Right lobe of liver (tissue), 6 donors: Measurements from ENCODE around the gene CFAP161. TPM values are rescaled to one million over a fixed set of nuclear protein-coding genes. Genes with fewer than 3 reads are reported as not detected.

Experiments used
- ATAC-seq, 4 donors: fragments of 200-7000 bp; cut with Tn5 transposase; one replicate each; pipeline ENCODE4 v1.9.1; 2020; ENCODE audit warnings: mild to moderate bottlenecking in 4 of 4, moderate library complexity in 4 of 4
- DNase-seq, 3 donors: peaks; one replicate each; pipeline ENCODE4 v3.0.0-alpha.2; 2020
- H3K27ac ChIP-seq, 3 donors: fragments of 200-600 bp; one replicate each; pipeline ENCODE4 v1.8.0; 2022
- H3K27me3 ChIP-seq, 2 donors: fragments of 200-600 bp; one replicate each; pipeline ENCODE4 v1.8.0; 2022
- H3K36me3 ChIP-seq, 4 donors: fragments of 200-600 bp; sonication (generic) in 1 of 4; one replicate each; pipeline versions ENCODE4 v1.5.1 to v1.8.0; 2017 to 2022; ENCODE audit warnings: control low read depth in 1 of 4
- H3K4me1 ChIP-seq, 4 donors: fragments of 200-600 bp; sonication (generic) in 1 of 4; one replicate each; pipeline versions ENCODE4 v1.5.1 to v1.8.0; 2017 to 2022; ENCODE audit warnings: control low read depth in 1 of 4
- H3K4me3 ChIP-seq, 3 donors: fragments of 200-600 bp; one replicate each; pipeline ENCODE4 v1.8.0; 2022
- H3K9me3 ChIP-seq, 4 donors: fragments of 200-600 bp; sonication (generic) in 1 of 4; one replicate each; pipeline versions ENCODE4 v1.5.1 to v1.8.0; 2017 to 2022; ENCODE audit warnings: control low read depth in 1 of 4
- CTCF ChIP-seq, 4 donors: fragments of 200-600 bp in 3 of 4; fragments of 450-650 bp in 1 of 4; IDR thresholded peaks; one replicate each; pipeline versions ENCODE4 v1.5.1 to v1.8.0; 2016 to 2022; ENCODE audit warnings: antibody characterized with exemption in 4 of 4, mild to moderate bottlenecking in 2 of 4
- POLR2A ChIP-seq: fragments of 450-650 bp; IDR thresholded peaks from one replicate; pipeline ENCODE4 v1.6.1; 2017; ENCODE audit warnings: antibody characterized with exemption, mild to moderate bottlenecking
- WGBS: methylation state at CpG from one replicate; pipeline ENCODE4 v1.1.6; 2018; ENCODE audit warnings: low coverage, low lambda C conversion rate; ENCODE audit not compliant: insufficient coverage; ENCODE audit errors: missing lambda C conversion rate; 5-methylcytosine and 5-hydroxymethylcytosine counted together
- intact Hi-C, 2 donors: fragments of 100-400 bp; cut with DNase I; formaldehyde crosslinking; loops; one replicate each; pipeline versions ENCODE4 v1.11.2 to v1.14.1; 2022
- total RNA-seq, 6 experiments: library from RNA; depleted of rRNA in 2 of 6; stranded (reverse); fragments of >200 nt in 2 of 6; fragmentation: NEBNext Ultra II Directional in 3 of 6; extraction: Animal tissue kit (Norgen Biotek cat#: 25700) in 3 of 6; gene quantifications; one replicate each; pipeline versions ENCODE4 v1.1.0 to v1.2.4, GENCODE V29; 2016 to 2023
- donor health status: DM: no; HTN: yes; CAD: no.
- donor health status: DM: no; HTN: no; CAD: no.
- donor health status: DM: no; HTN: no; CAD: no.
- donor health status: DM: no; HTN: yes; CAD: no.
- donor health status: DM: no; HTN: yes; CAD: no.

Gene CFAP161
- total RNA-seq, 6 experiments from 2014 or later = 0.25 to 0.42 TPM; not detected in 4

- ATAC-seq = no peak
- H3K4me1 ChIP-seq = no peaks in the 10 kb centered on the region
- WGBS = 59% methylated on average over 3 of the region's 7 CpGs
- no peaks in the 10 kb centered on the region for H3K27me3 ChIP-seq
- no peaks in the 10 kb centered on the region for H3K9me3 ChIP-seq
- H3K27ac ChIP-seq = no peak overlapping the region
- H3K36me3 ChIP-seq = no peaks in the 10 kb centered on the region
- TF ChIP-seq CTCF (IDR thresholded peaks at IDR 0.05) = no peak
- TF ChIP-seq POLR2A = no peak
- H3K4me3 ChIP-seq = no peak overlapping the region
- no peak for DNase-seq
- intact Hi-C loops = no loop called here
These were observed 63.2 kb downstream of the CFAP161 start for GRCh38 chr15:81197255-81197630.

GRCh38 chr15:81197688-81198281, 63.7 kb downstream of the CFAP161 start:
- no peak overlapping the region for H3K27ac ChIP-seq
- H3K4me1 ChIP-seq = no peaks in the 10 kb centered on the region
- DNase-seq (no peak), ATAC-seq (no peak)
- intact Hi-C loops = no loop called here
- TF ChIP-seq CTCF (IDR thresholded peaks at IDR 0.05) (no peak), POLR2A (no peak)
- H3K4me3 ChIP-seq = no peak overlapping the region
- WGBS = 36% methylated on average over 7 of the region's 7 CpGs
- no peaks in the 10 kb centered on the region for H3K9me3 ChIP-seq
- H3K36me3 ChIP-seq = no peaks in the 10 kb centered on the region
- no peaks in the 10 kb centered on the region for H3K27me3 ChIP-seq

Other genes with a start within 250 kb of the CFAP161 start
- 10 to 100 TPM; 10.8 to 16.7 (median 14.6) TPM for gene MESD, start 144.5 kb upstream of the CFAP161 start, total RNA-seq
- gene TLNRD1, start 133.3 kb upstream of the CFAP161 start, total RNA-seq = 1 to 10 TPM; 3.0 to 7.4 (median 5.5) TPM
- gene IL16, start 62.6 kb downstream of the CFAP161 start, total RNA-seq = 1 to 10 TPM; 2.0 to 6.8 (median 3.2) TPM
- gene STARD5, start 189.9 kb downstream of the CFAP161 start, total RNA-seq = 10 to 100 TPM; 16.4 to 49.9 (median 19.7) TPM
- gene TMC3, start 239.9 kb downstream of the CFAP161 start, total RNA-seq = under 1 TPM in 1 of 6 experiments, not detected in 5; 0.11 TPM